ENCODE measurements around the gene MS4A5. TPM values are rescaled to one million over a fixed set of nuclear protein-coding genes. Genes with fewer than 3 reads are reported as not detected.

The MS4A5 gene
- total RNA-seq, 1 experiment from 2014 or later: not detected

GRCh38 chr11:60428517-60428916, 855 bp upstream of the MS4A5 start:
- Mint-ChIP-seq H3K27me3 (ENCODE audit: low read depth) (peaks cover 3% of the 10 kb centered on the region; the same call in 1 of the 2 replicates), H3K9me3 (no peaks in the 10 kb centered on the region), H3K27ac (no peak overlapping the region; a peak in 1 of 7 replicates), H3K36me3 (ENCODE audit: insufficient read depth in 1 of 3, low read depth in 3 of 3) (no peaks in the 10 kb centered on the region), H3K4me1 (peaks cover 0 to 3% of the 10 kb centered on the region in 2 experiments; a peak in 2 of 4 replicates), H3K4me3 (no peak overlapping the region)
- Histone ChIP-seq H3T11ph (ENCODE audit: low read length) (no peak overlapping the region), H3K4me2 (ENCODE audit: insufficient read depth, insufficient read length, low read length) (no peak overlapping the region), H2AK5ac (ENCODE audit: insufficient read length, low read length) (no peak overlapping the region), H3K9ac (ENCODE audit: extremely low read depth, insufficient read length, low read length) (no peak overlapping the region), H2BK12ac (ENCODE audit: insufficient read length, low read depth, low read length) (no peak overlapping the region), H3K9me3 (ENCODE audit: control insufficient read depth, low read depth, low read length) (no peaks in the 10 kb centered on the region), H3K56ac (ENCODE audit: insufficient read length, low read depth, low read length) (no peak overlapping the region), H3K4ac (ENCODE audit: low read depth, low read length) (no peak overlapping the region), H3K4me1 (ENCODE audit: insufficient read depth, low read length) (no peaks in the 10 kb centered on the region), H3K23ac (ENCODE audit: insufficient read length, low read depth, low read length) (no peak overlapping the region), H2BK15ac (ENCODE audit: low read depth, low read length) (no peak overlapping the region), H3K18ac (ENCODE audit: insufficient read length, low read depth, low read length) (no peak overlapping the region), H3K27me3 (ENCODE audit: insufficient read depth, low read length) (no peaks in the 10 kb centered on the region), H2BK20ac (ENCODE audit: low read depth, low read length, poor library complexity, severe bottlenecking) (no peak overlapping the region), H2AFZ (ENCODE audit: low read length) (peak overlapping the region; percentile 42), H4K91ac (ENCODE audit: insufficient read length, low read depth, low read length) (no peak overlapping the region), H4K5ac (ENCODE audit: insufficient read length, low read depth, low read length) (no peak overlapping the region), H3K23me2 (ENCODE audit: insufficient read length, low read depth, low read length, poor library complexity, severe bottlenecking) (no peaks in the 10 kb centered on the region), H3K27ac (ENCODE audit: insufficient read length, low read depth, low read length) (no peak overlapping the region), H2BK5ac (ENCODE audit: insufficient read length, low read length) (no peak overlapping the region), H4K8ac (replicated peaks; ENCODE audit: insufficient read length, low read depth, low read length) (no peak overlapping the region), H3K14ac (ENCODE audit: insufficient read depth, low read length) (no peak overlapping the region), H3K79me2 (ENCODE audit: insufficient read depth, low read length) (no peaks in the 10 kb centered on the region), H2BK120ac (ENCODE audit: low read depth, low read length, poor library complexity, severe bottlenecking) (no peak overlapping the region), H3K79me1 (ENCODE audit: insufficient read depth, low read depth, low read length, poor library complexity, severe bottlenecking) (no peaks in the 10 kb centered on the region), H4K20me1 (ENCODE audit: control insufficient read depth, insufficient read depth, insufficient read length) (no peaks in the 10 kb centered on the region)
- no CpG with 5 or more reads among the region's 2 CpGs for WGBS (ENCODE audit: extremely low coverage, insufficient read length, low lambda C conversion rate)
- TF ChIP-seq CTCF (conservative IDR thresholded peaks at IDR 0.05): no peak
- no peak for DNase-seq

Data from H9 (cell line).